HG03342 (cell line): ENCODE results near the gene PDZD2.
"Not testable (repeated sequence)": the region's sequence is repeated elsewhere in the genome, so short reads cannot be mapped to it uniquely, and the experiment has no call there.

Experiments used
- ATAC-seq: cut with Tn5 transposase; IDR thresholded peaks from one replicate; pipeline ENCODE4 v1.9.1; 2021; ENCODE audit warnings: mild to moderate bottlenecking, moderate library complexity; ENCODE audit not compliant: unreplicated experiment

The PDZD2 gene

GRCh38 chr5:31764687-31765086 lies 125.8 kb downstream of the PDZD2 start:
- ATAC-seq: not testable (repeated sequence)

- peak; percentile 56 for ATAC-seq
Observed at GRCh38 chr5:31767335-31768031, 128.6 kb downstream of the PDZD2 start.

GRCh38 chr5:31768046-31768445 lies 129.1 kb downstream of the PDZD2 start:
- no peak for ATAC-seq

- no peak for ATAC-seq
Observed at GRCh38 chr5:31768784-31769183, 129.9 kb downstream of the PDZD2 start.

- no peak for ATAC-seq
Observed at GRCh38 chr5:31769530-31769929, 130.6 kb downstream of the PDZD2 start.

GRCh38 chr5:31770132-31770720 lies 131.3 kb downstream of the PDZD2 start:
- no peak for ATAC-seq

GRCh38 chr5:31770998-31771397 lies 132.1 kb downstream of the PDZD2 start:
- peak; percentile 78 for ATAC-seq

- ATAC-seq: peak; percentile 2
Observed at GRCh38 chr5:31771500-31771899, 132.6 kb downstream of the PDZD2 start.

- ATAC-seq: not testable (repeated sequence)
Observed at GRCh38 chr5:31776294-31776693, 137.4 kb downstream of the PDZD2 start.

GRCh38 chr5:31776976-31777651 lies 138.2 kb downstream of the PDZD2 start:
- no peak for ATAC-seq

- no peak for ATAC-seq
Observed at GRCh38 chr5:31781772-31782171, 142.8 kb downstream of the PDZD2 start.

- no peak for ATAC-seq
Observed at GRCh38 chr5:31783086-31783645, 144.2 kb downstream of the PDZD2 start.

- no peak for ATAC-seq
Observed at GRCh38 chr5:31783731-31784130, 144.8 kb downstream of the PDZD2 start.

GRCh38 chr5:31786090-31786631 lies 147.2 kb downstream of the PDZD2 start:
- no peak for ATAC-seq

GRCh38 chr5:31794009-31794408 lies 155.1 kb downstream of the PDZD2 start:
- no peak for ATAC-seq

GRCh38 chr5:31798168-31798567 lies 159.2 kb downstream of the PDZD2 start:
- ATAC-seq: no peak

GRCh38 chr5:31800351-31800750 lies 161.4 kb downstream of the PDZD2 start:
- ATAC-seq: no peak

- no peak for ATAC-seq
Observed at GRCh38 chr5:31805785-31806400, 167.0 kb downstream of the PDZD2 start.

- ATAC-seq: no peak
Observed at GRCh38 chr5:31806561-31806960, 167.6 kb downstream of the PDZD2 start.

- ATAC-seq: no peak
Observed at GRCh38 chr5:31807789-31808540, 169.0 kb downstream of the PDZD2 start.
